Esophagus muscularis mucosa (tissue), 4 donors: ENCODE measurements around the gene MPHOSPH6. TPM values are rescaled to one million over a fixed set of nuclear protein-coding genes. Genes with fewer than 3 reads are reported as not detected.

Experiments
- DNase-seq: peaks from one replicate; pipeline ENCODE4 v3.0.0-alpha.2; 2017; ENCODE audit errors: extremely low spot score
- H3K27ac ChIP-seq, 4 donors: fragments of 200-600 bp; sonication (generic); replicated peaks in 1 of 4; 1 replicate in 3 of 4; 2 replicates in 1 of 4; pipeline ENCODE4 v1.5.1; 2016 to 2019; ENCODE audit warnings: mild to moderate bottlenecking in 1 of 4
- H3K27me3 ChIP-seq, 4 donors: fragments of 200-600 bp; sonication (generic); one replicate each; pipeline versions ENCODE4 v1.5.1 to v1.6.0; 2016 to 2019
- H3K36me3 ChIP-seq, 4 donors: fragments of 200-600 bp; sonication (generic); one replicate each; pipeline ENCODE4 v1.5.1; 2016 to 2019
- H3K4me1 ChIP-seq, 4 donors: fragments of 200-600 bp; sonication (generic); one replicate each; pipeline ENCODE4 v1.5.1; 2016 to 2019
- H3K4me3 ChIP-seq, 4 donors: fragments of 200-600 bp; sonication (generic); 1 replicate in 2 of 4; 2 replicates in 2 of 4; pipeline ENCODE4 v1.5.1; 2016 to 2019; ENCODE audit warnings: mild to moderate bottlenecking in 4 of 4, moderate library complexity in 1 of 4
- H3K9me3 ChIP-seq, 4 donors: fragments of 200-600 bp; sonication (generic); 1 replicate in 3 of 4; 2 replicates in 1 of 4; pipeline ENCODE4 v1.5.1; 2016 to 2019
- CTCF ChIP-seq, 3 experiments: fragments of 200-600 bp in 2 of 3; fragments of 450-650 bp in 1 of 3; sonication (generic) in 2 of 3; IDR thresholded peaks; one replicate each; pipeline ENCODE4 v1.5.1; 2017 to 2019; ENCODE audit warnings: antibody characterized with exemption in 3 of 3, mild to moderate bottlenecking in 2 of 3, moderate library complexity in 1 of 3
- EP300 ChIP-seq: sonication (generic); formaldehyde crosslinking; IDR thresholded peaks from one replicate; pipeline ENCODE4 v1.6.1; 2017; ENCODE audit warnings: antibody characterized with exemption
- POLR2A ChIP-seq: fragments of 450-650 bp; IDR thresholded peaks from one replicate; pipeline ENCODE4 v1.6.1; 2017; ENCODE audit warnings: antibody characterized with exemption, moderate library complexity, mild to moderate bottlenecking, low read depth
- POLR2AphosphoS5 ChIP-seq, 2 donors: sonication (generic); formaldehyde crosslinking; IDR thresholded peaks; one replicate each; pipeline ENCODE4 v1.6.1; 2017; ENCODE audit warnings: antibody characterized with exemption in 2 of 2
- WGBS: methylation state at CpG from one replicate; pipeline ENCODE4 v1.1.5; 2018; 5-methylcytosine and 5-hydroxymethylcytosine counted together
- intact Hi-C: fragments of 100-400 bp; cut with DNase I; formaldehyde crosslinking; loops from one replicate; pipeline ENCODE4 v1.15.1; 2023
- total RNA-seq, 4 donors: library from RNA; depleted of rRNA; stranded (reverse); fragments of >200 nt; gene quantifications; one replicate each; pipeline versions ENCODE4 v1.1.0 to v1.2.1, GENCODE V29; 2016

Gene MPHOSPH6
- total RNA-seq, 4 donors from 2014 or later, result 7.2 to 26.2 (median 12.6) TPM

DNA sequence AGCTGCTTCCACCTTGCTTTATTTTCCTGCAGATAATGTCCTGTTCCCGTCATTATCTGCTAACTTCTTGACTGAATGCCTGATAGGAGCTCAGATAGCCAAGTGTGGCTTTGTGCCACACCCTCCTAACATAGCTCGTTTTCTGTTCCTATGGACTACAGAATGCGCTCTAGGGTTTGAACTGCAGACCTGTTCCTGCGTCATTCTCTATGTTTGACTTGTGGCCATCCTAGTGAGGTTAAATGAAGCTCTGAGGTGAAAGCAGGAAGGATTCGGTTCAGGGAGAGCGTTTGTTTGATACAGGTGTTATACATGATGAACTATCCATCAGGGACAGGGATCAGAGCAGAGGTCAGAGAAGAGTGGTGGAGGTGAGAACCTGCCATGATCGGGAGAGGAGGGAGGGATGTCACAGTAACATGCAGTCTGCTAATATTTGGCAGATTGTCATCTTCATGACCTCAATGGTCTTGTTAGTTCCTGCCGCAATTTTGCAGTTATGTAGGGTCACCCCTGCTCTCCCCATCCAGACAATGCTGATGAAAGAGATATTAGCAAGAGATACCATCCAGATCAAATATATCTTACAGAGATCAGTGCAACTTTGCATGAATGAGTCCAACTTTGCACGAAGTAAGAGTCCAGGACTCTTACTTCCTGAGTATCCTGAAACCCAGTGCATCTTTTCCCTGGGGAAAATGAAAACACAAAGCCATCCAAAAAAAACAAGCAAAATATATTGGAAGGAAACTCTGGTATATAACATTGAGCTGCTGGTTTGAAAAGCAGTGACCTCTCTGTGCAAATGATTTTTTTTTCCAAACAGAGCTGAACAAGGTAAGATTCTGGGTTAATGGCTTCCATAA is 32.8 kb downstream of the MPHOSPH6 start:
- H3K27me3 ChIP-seq, result no peaks in the 10 kb centered on the region
- intact Hi-C loops, result no loop called here
- no peak for DNase-seq
- TF ChIP-seq POLR2A, result no peak
- no peak for TF ChIP-seq EP300
- no peak for TF ChIP-seq CTCF (IDR thresholded peaks at IDR 0.05)
- TF ChIP-seq POLR2AphosphoS5 (IDR thresholded peaks at IDR 0.05), result no peak
- no peaks in the 10 kb centered on the region for H3K4me1 ChIP-seq
- no peaks in the 10 kb centered on the region for H3K9me3 ChIP-seq
- WGBS, result 84% methylated on average over 9 of the region's 9 CpGs
- no peak overlapping the region for H3K4me3 ChIP-seq
- H3K36me3 ChIP-seq, result no peaks in the 10 kb centered on the region
- no peak overlapping the region for H3K27ac ChIP-seq

GRCh38 chr16:82135844-82136243 is 34.2 kb downstream of the MPHOSPH6 start:
- no peak overlapping the region for H3K4me3 ChIP-seq
- H3K27ac ChIP-seq, result no peak overlapping the region
- no peaks in the 10 kb centered on the region for H3K27me3 ChIP-seq
- TF ChIP-seq POLR2AphosphoS5 (IDR thresholded peaks at IDR 0.05), result no peak
- TF ChIP-seq CTCF (IDR thresholded peaks at IDR 0.05), result no peak
- no peak for TF ChIP-seq POLR2A
- no peak for TF ChIP-seq EP300
- 92% methylated on average over 8 of the region's 8 CpGs for WGBS
- intact Hi-C loops, result no loop called here
- no peak for DNase-seq
- no peaks in the 10 kb centered on the region for H3K4me1 ChIP-seq
- H3K36me3 ChIP-seq, result no peaks in the 10 kb centered on the region
- H3K9me3 ChIP-seq, result no peaks in the 10 kb centered on the region

- Histone ChIP-seq H3K27ac (no peak overlapping the region), H3K27me3 (no peaks in the 10 kb centered on the region), H3K4me3 (no peak overlapping the region), H3K4me1 (no peaks in the 10 kb centered on the region), H3K9me3 (no peaks in the 10 kb centered on the region), H3K36me3 (no peaks in the 10 kb centered on the region)
- WGBS, result 94% methylated on average over 8 of the region's 8 CpGs
- no peak for DNase-seq
- intact Hi-C loops, result no loop called here
- TF ChIP-seq CTCF (IDR thresholded peaks at IDR 0.05), result no peak
- no peak for TF ChIP-seq EP300
- TF ChIP-seq POLR2A, result no peak
- no peak for TF ChIP-seq POLR2AphosphoS5 (IDR thresholded peaks at IDR 0.05)
Measured at GRCh38 chr16:82134846-82135245, 35.2 kb downstream of the MPHOSPH6 start.

DNA sequence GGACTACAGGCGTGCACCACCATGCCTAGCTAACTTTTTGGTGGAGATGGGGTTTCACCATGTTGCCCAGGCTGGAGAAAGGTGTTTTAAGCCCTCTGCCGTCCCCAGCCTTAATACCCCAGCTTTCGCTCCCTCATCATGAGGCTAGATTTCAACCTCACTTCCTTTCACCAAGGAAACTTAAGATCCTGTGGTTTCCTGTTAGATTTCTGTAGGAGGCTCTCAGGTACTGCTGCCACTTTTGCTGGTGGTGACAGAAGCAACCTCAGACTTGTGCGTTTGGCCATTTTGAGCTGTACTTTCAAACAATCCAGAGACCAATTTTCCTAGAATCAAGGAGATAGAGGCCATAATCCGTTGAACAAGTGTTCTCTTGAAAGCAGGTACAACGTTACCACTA is 36.2 kb downstream of the MPHOSPH6 start:
- Histone ChIP-seq H3K9me3 (no peaks in the 10 kb centered on the region), H3K27ac (no peak overlapping the region), H3K36me3 (no peaks in the 10 kb centered on the region), H3K27me3 (no peaks in the 10 kb centered on the region), H3K4me3 (no peak overlapping the region), H3K4me1 (no peaks in the 10 kb centered on the region)
- TF ChIP-seq CTCF (IDR thresholded peaks at IDR 0.05) (no peak), POLR2A (no peak), POLR2AphosphoS5 (IDR thresholded peaks at IDR 0.05) (no peak), EP300 (no peak)
- intact Hi-C loops, result no loop called here
- 73% methylated on average over 6 of the region's 6 CpGs for WGBS
- no peak for DNase-seq
